ENCODE data around the gene TUBB8. TPM values are rescaled to one million over a fixed set of nuclear protein-coding genes. Genes with fewer than 3 reads are reported as not detected.

TUBB8 gene
- not detected for total RNA-seq
- polyA plus RNA-seq: not detected
- long read RNA-seq, donor 1, partial matches to known transcripts: 0 of 1 reads
- long read RNA-seq, donor 1, other reads (novel, unspliced or antisense): 1 of 1 reads
- long read RNA-seq, donor 2: 0 reads

DNA sequence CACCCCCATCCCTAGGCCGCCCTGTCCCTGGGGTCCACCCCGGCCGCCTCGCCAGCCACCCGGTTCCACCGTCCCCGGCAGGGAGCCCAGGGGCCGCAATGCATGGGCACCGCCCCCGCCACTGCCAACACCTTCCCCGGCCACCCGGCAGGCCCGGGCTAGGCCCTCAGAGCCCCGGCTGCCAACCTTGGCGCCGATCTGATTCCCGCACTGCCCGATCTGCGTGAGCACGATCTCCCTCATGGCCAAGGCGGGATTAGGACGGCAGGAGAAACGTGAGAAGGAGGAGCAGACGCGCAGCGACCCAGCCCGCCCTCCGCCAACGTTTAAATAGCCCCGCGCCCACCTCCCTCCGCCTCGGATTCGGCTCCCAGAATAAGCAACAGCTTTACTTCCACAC is at the start of gene TUBB8:
Gene TUBB8, minus strand, starts transcription at position 301 of the 400 bp plus-strand sequence. Its CDS starts 58 bp downstream, at position 243.
- no peak for DNase-seq
- ATAC-seq (ENCODE audit: low FRiP score): no peak
- Histone ChIP-seq H3K4me3 (ENCODE audit: low read length in 2 of 2) (no peak within 1 kb of the TSS), H3K36me3 (ENCODE audit: control insufficient read depth in 1 of 2, insufficient read depth in 2 of 2, low read length in 1 of 2) (no peaks in the 10 kb centered on the region), H3K4me1 (ENCODE audit: control insufficient read depth in 1 of 2, insufficient read depth in 2 of 2, low read length in 2 of 2) (no peaks in the 10 kb centered on the region), H3K9me3 (ENCODE audit: control insufficient read depth, low read length) (no peaks in the 10 kb centered on the region), H3K27me3 (ENCODE audit: control insufficient read depth in 1 of 2, insufficient read depth in 2 of 2, low read length in 1 of 2) (no peaks in the 10 kb centered on the region), H3K27ac (ENCODE audit: low read depth in 1 of 2, low read length in 2 of 2) (no peak within 1 kb of the TSS)
- intact Hi-C loops (cut with DNase I): no loop called here
- 40 to 80% methylated on average over 32 to 34 of the region's 34 CpGs for WGBS, 2 donors

DNA sequence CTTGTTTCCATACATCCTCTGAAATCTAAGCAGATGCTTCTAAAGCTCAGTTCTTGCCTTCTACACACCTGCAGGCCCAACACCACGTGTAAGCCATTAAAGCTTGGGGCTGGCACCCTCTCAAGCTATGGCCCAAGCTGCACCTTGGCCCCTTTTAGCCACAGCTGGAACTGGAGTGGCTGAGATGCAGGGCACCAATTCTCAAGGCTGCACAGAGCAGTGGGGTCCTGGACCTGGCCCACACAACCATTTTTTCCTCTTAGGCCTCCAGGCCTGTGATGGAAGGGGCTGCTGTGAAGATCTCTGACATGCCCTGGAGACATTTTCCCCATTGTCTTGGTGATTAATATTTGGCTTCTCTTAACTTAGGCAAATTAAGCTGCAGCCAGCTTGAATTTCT is 47.4 kb upstream of the TUBB8 start:
- H3K9me3 ChIP-seq (ENCODE audit: control insufficient read depth, low read length): peaks cover 5% of the 10 kb centered on the region
- no peaks in the 10 kb centered on the region for H3K36me3 ChIP-seq (ENCODE audit: control insufficient read depth in 1 of 2, insufficient read depth in 2 of 2, low read length in 1 of 2)
- H3K4me3 ChIP-seq (ENCODE audit: low read length in 2 of 2): no peak overlapping the region
- DNase-seq (no peak), ATAC-seq (ENCODE audit: low FRiP score) (no peak)
- no peak overlapping the region for H3K27ac ChIP-seq (ENCODE audit: low read depth in 1 of 2, low read length in 2 of 2)
- H3K27me3 ChIP-seq (ENCODE audit: control insufficient read depth in 1 of 2, insufficient read depth in 2 of 2, low read length in 1 of 2): no peaks in the 10 kb centered on the region
- intact Hi-C loops (cut with DNase I): no loop called here
- 5 to 9% methylated on average over 1 of the region's 1 CpG for WGBS, 2 donors
- H3K4me1 ChIP-seq (ENCODE audit: control insufficient read depth in 1 of 2, insufficient read depth in 2 of 2, low read length in 2 of 2): no peaks in the 10 kb centered on the region

DNA sequence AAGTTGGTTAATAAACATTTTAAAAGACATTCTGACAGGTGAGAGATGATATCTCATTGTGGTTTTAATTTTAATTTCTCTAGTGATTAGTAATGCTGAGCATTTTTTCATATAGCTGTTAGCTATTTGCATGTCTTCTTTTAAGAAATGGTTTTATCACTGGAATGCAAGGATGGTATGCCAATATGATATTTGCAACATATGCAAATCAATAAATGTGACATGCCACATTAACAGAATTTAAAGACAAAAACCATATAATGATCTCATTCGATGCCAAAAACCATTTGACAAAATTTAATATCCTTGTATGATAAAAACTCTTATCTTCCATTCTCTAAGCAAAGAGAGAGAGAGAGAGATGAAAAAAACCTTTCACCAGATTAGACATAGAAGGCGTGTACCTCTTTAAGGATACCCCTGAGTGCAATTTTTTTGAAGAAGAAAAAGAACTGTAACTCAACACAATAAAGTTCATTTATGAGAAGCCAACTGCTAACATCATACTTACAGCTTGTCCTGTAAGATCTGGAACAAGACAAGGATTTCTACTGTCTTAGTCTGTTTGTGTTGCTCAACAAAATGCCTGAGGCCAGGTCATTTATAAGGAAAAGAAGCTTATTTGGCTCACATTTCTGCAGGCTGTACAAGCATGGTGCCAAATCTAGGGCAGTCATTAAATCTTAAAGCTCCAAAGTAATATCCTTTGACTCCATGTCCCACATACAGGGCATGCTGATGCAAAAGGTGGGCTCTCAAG is 46.4 kb upstream of the TUBB8 start:
- DNase-seq: no peak
- Histone ChIP-seq H3K27me3 (ENCODE audit: control insufficient read depth in 1 of 2, insufficient read depth in 2 of 2, low read length in 1 of 2) (no peaks in the 10 kb centered on the region), H3K36me3 (ENCODE audit: control insufficient read depth in 1 of 2, insufficient read depth in 2 of 2, low read length in 1 of 2) (no peaks in the 10 kb centered on the region), H3K4me1 (ENCODE audit: control insufficient read depth in 1 of 2, insufficient read depth in 2 of 2, low read length in 2 of 2) (no peaks in the 10 kb centered on the region), H3K9me3 (ENCODE audit: control insufficient read depth, low read length) (peaks cover 5% of the 10 kb centered on the region), H3K27ac (ENCODE audit: low read depth in 1 of 2, low read length in 2 of 2) (no peak overlapping the region), H3K4me3 (ENCODE audit: low read length in 2 of 2) (no peak overlapping the region)
- intact Hi-C loops (cut with DNase I): no loop called here
- no peak for ATAC-seq (ENCODE audit: low FRiP score)
- WGBS, 2 donors: 51 to 55% methylated on average over 2 of the region's 2 CpGs

GRCh38 chr10:94613-95012 is 45.5 kb upstream of the TUBB8 start:
- ATAC-seq (ENCODE audit: low FRiP score) (no peak), DNase-seq (no peak)
- Histone ChIP-seq H3K4me1 (ENCODE audit: control insufficient read depth in 1 of 2, insufficient read depth in 2 of 2, low read length in 2 of 2) (no peaks in the 10 kb centered on the region), H3K36me3 (ENCODE audit: control insufficient read depth in 1 of 2, insufficient read depth in 2 of 2, low read length in 1 of 2) (no peaks in the 10 kb centered on the region), H3K27ac (ENCODE audit: low read depth in 1 of 2, low read length in 2 of 2) (no peak overlapping the region), H3K27me3 (ENCODE audit: control insufficient read depth in 1 of 2, insufficient read depth in 2 of 2, low read length in 1 of 2) (no peaks in the 10 kb centered on the region), H3K9me3 (ENCODE audit: control insufficient read depth, low read length) (peaks cover 5% of the 10 kb centered on the region), H3K4me3 (ENCODE audit: low read length in 2 of 2) (no peak overlapping the region)
- intact Hi-C loops (cut with DNase I): no loop called here
- WGBS, 2 donors: 14 to 26% methylated on average over 1 of the region's 1 CpG

DNA sequence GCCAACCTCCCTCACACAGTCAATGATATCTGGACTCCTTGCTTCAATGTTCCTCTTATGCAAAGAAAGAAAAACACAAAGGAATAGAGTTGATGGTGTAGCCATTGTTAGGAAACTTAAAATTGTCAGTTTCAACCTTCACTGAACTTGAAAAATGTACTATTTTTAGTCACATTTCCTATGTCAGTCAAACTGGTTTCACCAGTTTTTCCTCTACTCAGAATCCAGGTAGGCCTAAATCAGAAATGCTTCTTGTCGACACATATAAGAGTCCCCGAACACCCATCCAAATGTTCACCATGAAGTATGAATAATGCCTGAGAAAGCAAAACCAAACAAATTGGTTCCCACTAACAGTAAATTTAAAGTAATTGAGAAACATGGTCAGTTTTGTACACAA is 43.8 kb upstream of the TUBB8 start:
- intact Hi-C loops (cut with DNase I): no loop called here
- 86 to 94% methylated on average over 2 of the region's 2 CpGs for WGBS, 2 donors
- H3K4me3 ChIP-seq (ENCODE audit: low read length in 2 of 2): no peak overlapping the region
- H3K9me3 ChIP-seq (ENCODE audit: control insufficient read depth, low read length): peaks cover 5% of the 10 kb centered on the region
- no peaks in the 10 kb centered on the region for H3K4me1 ChIP-seq (ENCODE audit: control insufficient read depth in 1 of 2, insufficient read depth in 2 of 2, low read length in 2 of 2)
- no peak overlapping the region for H3K27ac ChIP-seq (ENCODE audit: low read depth in 1 of 2, low read length in 2 of 2)
- ATAC-seq (ENCODE audit: low FRiP score) (no peak), DNase-seq (no peak)
- no peaks in the 10 kb centered on the region for H3K27me3 ChIP-seq (ENCODE audit: control insufficient read depth in 1 of 2, insufficient read depth in 2 of 2, low read length in 1 of 2)
- H3K36me3 ChIP-seq (ENCODE audit: control insufficient read depth in 1 of 2, insufficient read depth in 2 of 2, low read length in 1 of 2): no peaks in the 10 kb centered on the region

DNA sequence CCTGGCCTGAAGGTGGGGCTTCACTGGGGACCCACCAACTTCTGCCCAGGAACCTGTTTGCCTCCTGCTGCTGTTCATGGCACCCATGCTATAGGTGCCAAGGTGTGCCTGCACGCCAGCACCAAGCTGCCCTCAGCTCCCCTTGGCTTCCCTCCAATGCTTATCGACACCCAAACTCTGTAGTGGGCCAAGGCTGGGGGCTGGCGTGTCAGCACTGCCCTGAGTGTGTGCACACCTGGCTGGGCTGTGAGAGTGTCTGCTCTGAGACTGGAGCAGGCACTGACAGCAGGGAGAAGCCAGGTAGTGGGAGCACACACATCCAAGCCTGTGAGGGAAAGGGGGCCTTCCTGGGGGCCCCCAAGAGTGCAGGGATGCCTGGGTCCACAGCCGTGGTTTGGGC is 43.1 kb upstream of the TUBB8 start:
- no peaks in the 10 kb centered on the region for H3K36me3 ChIP-seq (ENCODE audit: control insufficient read depth in 1 of 2, insufficient read depth in 2 of 2, low read length in 1 of 2)
- DNase-seq: peak in 1 of 2 donors; percentile 29
- H3K9me3 ChIP-seq (ENCODE audit: control insufficient read depth, low read length): peaks cover 5% of the 10 kb centered on the region
- H3K4me3 ChIP-seq (ENCODE audit: low read length in 2 of 2): no peak overlapping the region
- no peak overlapping the region for H3K27ac ChIP-seq (ENCODE audit: low read depth in 1 of 2, low read length in 2 of 2)
- 81 to 86% methylated on average over 4 of the region's 4 CpGs for WGBS, 2 donors
- no peaks in the 10 kb centered on the region for H3K4me1 ChIP-seq (ENCODE audit: control insufficient read depth in 1 of 2, insufficient read depth in 2 of 2, low read length in 2 of 2)
- no peaks in the 10 kb centered on the region for H3K27me3 ChIP-seq (ENCODE audit: control insufficient read depth in 1 of 2, insufficient read depth in 2 of 2, low read length in 1 of 2)
- no peak for ATAC-seq (ENCODE audit: low FRiP score)
- intact Hi-C loops (cut with DNase I): no loop called here

DNA sequence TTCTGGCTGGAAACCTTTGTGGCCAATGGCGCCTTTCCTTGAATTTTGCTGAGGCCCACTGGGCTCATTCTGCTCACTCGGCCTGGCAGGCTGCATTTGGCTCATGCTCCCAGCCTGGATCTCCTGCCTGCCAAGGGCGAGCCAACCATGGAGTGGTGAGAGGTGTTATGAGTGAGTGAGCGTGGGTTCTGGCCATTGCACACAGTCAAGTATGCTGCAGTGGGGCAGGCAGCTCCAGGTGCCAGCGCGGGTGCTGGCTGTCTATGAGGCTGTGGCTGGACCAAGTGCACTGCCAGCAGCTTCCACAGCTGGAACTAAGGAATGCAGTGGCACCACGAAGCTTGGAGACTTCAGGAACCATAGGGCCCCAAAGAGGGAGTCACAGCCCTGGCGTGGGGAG is 42.2 kb upstream of the TUBB8 start:
- Histone ChIP-seq H3K4me3 (ENCODE audit: low read length in 2 of 2) (no peak overlapping the region), H3K4me1 (ENCODE audit: control insufficient read depth in 1 of 2, insufficient read depth in 2 of 2, low read length in 2 of 2) (no peaks in the 10 kb centered on the region), H3K27me3 (ENCODE audit: control insufficient read depth in 1 of 2, insufficient read depth in 2 of 2, low read length in 1 of 2) (no peaks in the 10 kb centered on the region), H3K27ac (ENCODE audit: low read depth in 1 of 2, low read length in 2 of 2) (no peak overlapping the region), H3K36me3 (ENCODE audit: control insufficient read depth in 1 of 2, insufficient read depth in 2 of 2, low read length in 1 of 2) (no peaks in the 10 kb centered on the region), H3K9me3 (ENCODE audit: control insufficient read depth, low read length) (peaks cover 2% of the 10 kb centered on the region)
- DNase-seq: no peak
- WGBS, 2 donors: 54 to 62% methylated on average over 8 of the region's 8 CpGs
- ATAC-seq (ENCODE audit: low FRiP score): no peak
- intact Hi-C loops (cut with DNase I): no loop called here

DNA sequence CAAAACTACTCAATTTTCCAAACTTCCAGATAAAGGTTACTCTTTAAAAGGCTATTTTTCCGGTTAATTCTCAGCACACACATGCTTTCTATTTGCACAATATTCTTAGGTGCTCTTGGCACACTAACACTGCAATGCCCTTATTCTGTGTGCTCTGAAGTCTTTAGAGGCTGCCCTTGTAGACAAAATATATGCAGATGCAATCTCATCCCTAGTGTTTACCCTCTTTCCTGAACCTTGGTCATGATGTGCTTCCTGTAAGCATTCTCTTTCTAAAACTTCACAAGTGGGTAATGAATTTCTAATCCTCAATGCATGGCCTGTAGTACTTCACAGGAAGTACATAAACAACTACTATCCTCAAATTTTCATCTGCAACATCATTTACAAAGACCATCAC is 41.1 kb upstream of the TUBB8 start:
- H3K27me3 ChIP-seq (ENCODE audit: control insufficient read depth in 1 of 2, insufficient read depth in 2 of 2, low read length in 1 of 2): no peaks in the 10 kb centered on the region
- 86 to 90% methylated on average over 1 of the region's 1 CpG for WGBS, 2 donors
- no peaks in the 10 kb centered on the region for H3K36me3 ChIP-seq (ENCODE audit: control insufficient read depth in 1 of 2, insufficient read depth in 2 of 2, low read length in 1 of 2)
- no peak overlapping the region for H3K27ac ChIP-seq (ENCODE audit: low read depth in 1 of 2, low read length in 2 of 2)
- no peaks in the 10 kb centered on the region for H3K9me3 ChIP-seq (ENCODE audit: control insufficient read depth, low read length)
- no peak for ATAC-seq (ENCODE audit: low FRiP score)
- no peak for DNase-seq
- H3K4me3 ChIP-seq (ENCODE audit: low read length in 2 of 2): no peak overlapping the region
- intact Hi-C loops (cut with DNase I): no loop called here
- H3K4me1 ChIP-seq (ENCODE audit: control insufficient read depth in 1 of 2, insufficient read depth in 2 of 2, low read length in 2 of 2): no peaks in the 10 kb centered on the region

GRCh38 chr10:89248-89647 is 40.2 kb upstream of the TUBB8 start:
- intact Hi-C loops (cut with DNase I): no loop called here
- no peak overlapping the region for H3K4me3 ChIP-seq (ENCODE audit: low read length in 2 of 2)
- 60 to 63% methylated on average over 2 of the region's 2 CpGs for WGBS, 2 donors
- H3K4me1 ChIP-seq (ENCODE audit: control insufficient read depth in 1 of 2, insufficient read depth in 2 of 2, low read length in 2 of 2): no peaks in the 10 kb centered on the region
- H3K36me3 ChIP-seq (ENCODE audit: control insufficient read depth in 1 of 2, insufficient read depth in 2 of 2, low read length in 1 of 2): no peaks in the 10 kb centered on the region
- ATAC-seq (ENCODE audit: low FRiP score) (no peak), DNase-seq (no peak)
- H3K9me3 ChIP-seq (ENCODE audit: control insufficient read depth, low read length): no peaks in the 10 kb centered on the region
- no peak overlapping the region for H3K27ac ChIP-seq (ENCODE audit: low read depth in 1 of 2, low read length in 2 of 2)
- H3K27me3 ChIP-seq (ENCODE audit: control insufficient read depth in 1 of 2, insufficient read depth in 2 of 2, low read length in 1 of 2): no peaks in the 10 kb centered on the region
